OCI-LY7 (cell line): ENCODE data around the gene BCL7C. TPM values are rescaled to one million over a fixed set of nuclear protein-coding genes. Genes with fewer than 3 reads are reported as not detected.

ENCODE experiments used
- BruUV-seq: library from RNA; stranded (reverse); fragments of 400-500 nt; replicated peaks from 2 replicates; lab custom pipeline; 2021; lab: Mats Ljungman, UMichigan
- CTCF ChIA-PET: fragments of 300-600 bp; sonication (Branson Sonifier 250); formaldehyde crosslinking; loops from one replicate; lab custom pipeline; 2022; ENCODE audit warnings: antibody characterized with exemption; ENCODE audit not compliant: unreplicated experiment; lab: Charles Lee
- POLR2A ChIA-PET: fragments of 300-600 bp; sonication (Branson Sonifier 250); formaldehyde crosslinking; loops from one replicate; lab custom pipeline; 2022; ENCODE audit warnings: antibody characterized with exemption; lab: Charles Lee
- DNase-seq: peaks from one replicate; pipeline ENCODE4 v3.0.0-alpha.2; 2015; ENCODE audit warnings: low spot score
- H2AFZ ChIP-seq: fragments of 200-600 bp; sonication (generic), shearing (Covaris generic); 2 replicates; pipeline ENCODE4 v1.6.1; 2014; ENCODE audit warnings: mild to moderate bottlenecking, antibody characterized with exemption, low read length, moderate library complexity
- H3K27ac ChIP-seq: fragments of 200-600 bp; sonication (generic); 2 replicates; pipeline ENCODE4 v1.5.1; 2014; ENCODE audit warnings: mixed run types, low read depth, mild to moderate bottlenecking, moderate library complexity, low read length, inconsistent platforms; ENCODE audit not compliant: poor library complexity, severe bottlenecking
- H3K36me3 ChIP-seq: fragments of 200-600 bp; sonication (generic); 2 replicates; pipeline ENCODE4 v1.6.1; 2014; ENCODE audit warnings: mild to moderate bottlenecking, antibody characterized with exemption, low read length, moderate library complexity, mixed read lengths; ENCODE audit not compliant: insufficient read depth
- H3K4me1 ChIP-seq: fragments of 200-600 bp; sonication (generic); 2 replicates; pipeline ENCODE4 v1.5.1; 2014; ENCODE audit warnings: mild to moderate bottlenecking, low read length; ENCODE audit not compliant: insufficient read depth, poor library complexity, severe bottlenecking
- H3K4me2 ChIP-seq: fragments of 200-600 bp; sonication (generic); 2 replicates; pipeline ENCODE4 v1.6.1; 2014; ENCODE audit warnings: mild to moderate bottlenecking, low read length
- H3K4me3 ChIP-seq: fragments of 200-600 bp; sonication (generic); 2 replicates; pipeline ENCODE4 v1.5.1; 2014; ENCODE audit warnings: mild to moderate bottlenecking, low read depth, low read length; ENCODE audit not compliant: poor library complexity, severe bottlenecking
- H3K79me2 ChIP-seq: fragments of 200-600 bp; sonication (generic); 2 replicates; pipeline ENCODE4 v1.6.1; 2016; ENCODE audit warnings: low read depth, mild to moderate bottlenecking, low read length, moderate library complexity, mixed read lengths; ENCODE audit not compliant: insufficient read depth
- H3K9me2 ChIP-seq: fragments of 200-600 bp; sonication (generic); 2 replicates; pipeline ENCODE4 v1.6.1; 2016; ENCODE audit warnings: mild to moderate bottlenecking, low read length, mixed read lengths; ENCODE audit not compliant: insufficient read depth
- H3K9me3 ChIP-seq: fragments of 200-600 bp; sonication (generic); 2 replicates; pipeline ENCODE4 v1.6.1; 2014; ENCODE audit warnings: mild to moderate bottlenecking, mixed run types, low read length, mixed read lengths
- H4K20me1 ChIP-seq: fragments of 200-600 bp; sonication (generic); 2 replicates; pipeline ENCODE4 v1.6.1; 2014; ENCODE audit warnings: mild to moderate bottlenecking, antibody characterized with exemption, low read length, moderate library complexity, mixed read lengths; ENCODE audit not compliant: insufficient read depth
- EZH2phosphoT487 ChIP-seq: fragments of 200-600 bp; sonication (generic); IDR thresholded peaks from 2 replicates; pipeline ENCODE4 v1.6.1; 2018; ENCODE audit warnings: low read depth, borderline replicate concordance, mild to moderate bottlenecking, mixed run types, antibody characterized with exemption, low read length, moderate library complexity, mixed read lengths
- intact Hi-C: fragments of 100-400 bp; cut with micrococcal nuclease; formaldehyde crosslinking; loops from one replicate; pipeline ENCODE4 v1.10.0; 2022; ENCODE audit not compliant: unreplicated experiment
- total RNA-seq, 2 experiments: library from RNA; depleted of rRNA in 1 of 2; stranded (reverse); fragments of >200 nt in 1 of 2; shearing (Covaris generic) in 1 of 2; gene quantifications; 2 replicates each; pipeline ENCODE4 v1.2.3, GENCODE V29; 2014 to 2022
- TF ChIP-seq, protein P1 (sequence below): fragments of 200-600 bp; sonication (generic); conservative IDR thresholded peaks from 2 replicates; pipeline ENCODE4 v1.5.1; 2014; ENCODE audit warnings: mild to moderate bottlenecking, antibody characterized with exemption, low read length, moderate library complexity, mixed read lengths

Gene BCL7C
- total RNA-seq, 2 experiments from 2014 or later, result 11.0 to 17.8 TPM

- no peaks in the 10 kb centered on the region for H3K9me2 ChIP-seq
- H3K4me2 ChIP-seq, result no peak overlapping the region
- no peaks in the 10 kb centered on the region for H3K36me3 ChIP-seq
- TF ChIP-seq, protein P1, sequence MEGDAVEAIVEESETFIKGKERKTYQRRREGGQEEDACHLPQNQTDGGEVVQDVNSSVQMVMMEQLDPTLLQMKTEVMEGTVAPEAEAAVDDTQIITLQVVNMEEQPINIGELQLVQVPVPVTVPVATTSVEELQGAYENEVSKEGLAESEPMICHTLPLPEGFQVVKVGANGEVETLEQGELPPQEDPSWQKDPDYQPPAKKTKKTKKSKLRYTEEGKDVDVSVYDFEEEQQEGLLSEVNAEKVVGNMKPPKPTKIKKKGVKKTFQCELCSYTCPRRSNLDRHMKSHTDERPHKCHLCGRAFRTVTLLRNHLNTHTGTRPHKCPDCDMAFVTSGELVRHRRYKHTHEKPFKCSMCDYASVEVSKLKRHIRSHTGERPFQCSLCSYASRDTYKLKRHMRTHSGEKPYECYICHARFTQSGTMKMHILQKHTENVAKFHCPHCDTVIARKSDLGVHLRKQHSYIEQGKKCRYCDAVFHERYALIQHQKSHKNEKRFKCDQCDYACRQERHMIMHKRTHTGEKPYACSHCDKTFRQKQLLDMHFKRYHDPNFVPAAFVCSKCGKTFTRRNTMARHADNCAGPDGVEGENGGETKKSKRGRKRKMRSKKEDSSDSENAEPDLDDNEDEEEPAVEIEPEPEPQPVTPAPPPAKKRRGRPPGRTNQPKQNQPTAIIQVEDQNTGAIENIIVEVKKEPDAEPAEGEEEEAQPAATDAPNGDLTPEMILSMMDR, result no peak
- TF ChIP-seq EZH2phosphoT487, result no peak
- no peak overlapping the region for H3K27ac ChIP-seq
- CTCF ChIA-PET, result no interaction called here
- H4K20me1 ChIP-seq, result no peaks in the 10 kb centered on the region
- H2AFZ ChIP-seq, result no peak overlapping the region
- no peaks in the 10 kb centered on the region; the same call in 1 of the 2 replicates for H3K9me3 ChIP-seq
- no TSS peak for BruUV-seq
- POLR2A ChIA-PET, result interaction anchor here (0.6 to 1.1 kb wide), 3 partner anchors 13 to 177 kb away, joined by 3 to 4 read pairs (median 4); no protein-coding TSS in a partner anchor
- no peaks in the 10 kb centered on the region for H3K79me2 ChIP-seq
- intact Hi-C loops, result no loop called here
- H3K4me1 ChIP-seq, result peaks cover 54% of the 10 kb centered on the region
- H3K4me3 ChIP-seq, result no peak overlapping the region
- no peak for DNase-seq
Measured at GRCh38 chr16:30900588-30900987, 6.7 kb upstream of the BCL7C start.

DNA sequence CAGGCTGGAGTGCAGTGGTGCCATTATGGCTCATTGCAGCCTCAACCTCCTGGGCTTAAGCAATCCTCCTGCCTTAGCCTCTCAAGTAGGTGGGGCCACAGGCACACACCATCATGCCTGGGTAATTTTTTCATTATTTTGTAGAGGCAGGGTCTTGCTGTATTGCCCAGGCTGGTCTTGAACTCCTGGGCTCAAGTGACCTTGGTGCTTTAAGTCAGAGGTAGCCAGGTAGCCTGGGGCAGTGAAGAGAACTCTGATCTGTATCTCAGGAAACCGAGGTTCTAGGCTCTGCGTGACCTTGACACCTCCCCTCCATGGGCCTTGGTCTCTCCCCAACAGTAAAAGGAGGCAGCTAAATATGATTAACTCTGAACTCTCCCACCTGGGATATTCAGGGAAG, 5.9 kb upstream of the BCL7C start:
- H3K9me3 ChIP-seq, result no peaks in the 10 kb centered on the region; the same call in 1 of the 2 replicates
- ChIA-PET CTCF (no interaction called here), POLR2A (interaction anchor here (0.7 kb wide), 1 partner anchor 178 kb away, joined by 4 read pairs; no protein-coding TSS in a partner anchor)
- no peaks in the 10 kb centered on the region for H3K79me2 ChIP-seq
- peaks cover 58% of the 10 kb centered on the region for H3K4me1 ChIP-seq
- H3K27ac ChIP-seq, result no peak overlapping the region
- no peaks in the 10 kb centered on the region for H4K20me1 ChIP-seq
- no peak overlapping the region for H3K4me2 ChIP-seq
- no peak for TF ChIP-seq EZH2phosphoT487
- TF ChIP-seq, protein P1, result no peak
- H2AFZ ChIP-seq, result no peak overlapping the region
- BruUV-seq, result no TSS peak
- H3K36me3 ChIP-seq, result no peaks in the 10 kb centered on the region
- H3K9me2 ChIP-seq, result no peaks in the 10 kb centered on the region
- intact Hi-C loops, result no loop called here
- H3K4me3 ChIP-seq, result no peak overlapping the region
- no peak for DNase-seq
